GM11168 (cell line): ENCODE measurements around the gene STK4.

ENCODE experiments used
- in situ Hi-C: fragments of 300-500 bp; cut with MboI; formaldehyde crosslinking; loops from one replicate; pipeline ENCODE4 v1.12.0; 2022; ENCODE audit warnings: low sequenced_read_pairs; ENCODE audit not compliant: unreplicated experiment

STK4 gene

GRCh38 chr20:44966030-44966961 lies at the start of gene STK4:
Gene STK4, plus strand, starts transcription at chr20:44966512. Its CDS starts 57 bp downstream, at chr20:44966569.
- in situ Hi-C loops, result no loop called here

- in situ Hi-C loops, result no loop called here
Measured at GRCh38 chr20:44916586-44916985, 49.7 kb upstream of the STK4 start.

DNA sequence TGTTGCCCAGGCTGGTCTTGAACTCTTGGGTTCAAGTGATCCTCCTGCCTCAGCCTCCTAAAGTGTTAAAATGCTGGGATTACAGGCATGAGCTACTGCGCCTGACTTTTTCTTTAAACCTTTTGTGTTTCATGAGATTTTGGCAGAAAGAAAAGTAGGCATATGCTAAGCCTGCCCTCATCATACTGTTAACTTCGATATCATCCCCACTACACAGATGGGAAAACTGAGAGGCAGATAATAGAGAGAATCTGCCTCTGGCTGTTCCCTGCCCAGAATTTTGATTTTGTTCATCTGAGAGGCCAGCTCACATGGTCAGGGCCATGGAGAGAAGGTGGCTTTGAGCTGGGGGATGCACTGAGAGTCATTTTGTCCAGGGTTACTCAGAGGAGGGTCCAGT lies 48.9 kb upstream of the STK4 start:
- in situ Hi-C loops, result no loop called here

DNA sequence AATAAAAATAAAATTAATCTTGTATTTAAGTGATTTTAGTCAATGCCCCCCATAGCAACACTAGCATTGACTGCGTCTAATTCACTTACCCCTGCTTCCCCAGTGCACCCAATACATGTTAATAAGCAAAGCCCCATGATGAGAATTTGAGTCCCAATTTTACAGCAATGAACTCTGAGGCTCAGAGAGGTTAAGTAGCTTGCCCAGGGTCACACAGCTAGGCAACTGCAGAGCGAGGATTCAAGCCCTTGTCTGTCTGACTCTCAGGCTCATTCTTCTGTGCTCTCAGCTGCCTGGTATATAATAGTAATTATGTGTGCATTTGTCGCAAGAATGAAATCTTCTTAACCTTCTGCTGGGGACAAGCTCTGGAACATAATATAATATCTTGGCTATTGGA lies 48.0 kb upstream of the STK4 start:
- in situ Hi-C loops, result no loop called here

DNA sequence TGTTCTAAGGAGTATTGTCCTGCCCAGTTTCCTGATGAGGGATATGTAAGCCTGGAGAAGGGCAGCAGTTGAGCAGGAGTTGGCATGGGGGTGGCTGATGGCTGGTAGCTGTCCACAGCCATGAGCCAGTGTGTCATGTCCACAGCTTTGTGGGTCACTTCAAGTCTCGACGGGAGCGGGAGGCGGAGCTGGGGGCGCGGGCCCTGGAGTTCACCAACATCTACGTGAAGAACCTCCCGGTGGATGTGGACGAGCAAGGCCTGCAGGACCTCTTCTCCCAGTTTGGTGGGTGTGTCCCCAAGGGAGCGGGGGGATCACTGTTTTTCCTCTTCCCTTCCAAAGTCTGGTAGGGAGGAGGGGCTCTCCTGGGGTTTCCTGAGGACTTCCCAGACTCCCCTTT lies 47.6 kb upstream of the STK4 start:
- in situ Hi-C loops, result no loop called here

DNA sequence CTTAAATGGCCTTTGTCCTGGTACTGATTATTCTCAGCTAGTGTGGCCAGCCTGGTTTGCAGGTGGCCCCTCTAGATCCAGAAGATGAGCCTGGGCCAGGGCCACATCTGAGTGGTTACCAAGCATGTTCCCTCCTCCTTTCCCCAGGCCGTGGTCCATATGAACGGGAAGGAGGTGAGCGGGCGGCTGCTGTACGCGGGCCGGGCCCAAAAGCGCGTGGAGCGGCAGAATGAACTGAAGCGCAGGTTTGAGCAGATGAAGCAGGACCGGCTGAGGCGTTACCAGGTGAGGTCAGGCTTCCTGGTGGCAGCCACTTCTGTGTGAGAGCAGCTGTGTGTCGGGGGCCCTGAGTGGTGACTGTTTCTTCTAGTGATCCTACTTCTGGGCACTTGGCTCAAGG lies 44.9 kb upstream of the STK4 start:
- in situ Hi-C loops, result no loop called here

DNA sequence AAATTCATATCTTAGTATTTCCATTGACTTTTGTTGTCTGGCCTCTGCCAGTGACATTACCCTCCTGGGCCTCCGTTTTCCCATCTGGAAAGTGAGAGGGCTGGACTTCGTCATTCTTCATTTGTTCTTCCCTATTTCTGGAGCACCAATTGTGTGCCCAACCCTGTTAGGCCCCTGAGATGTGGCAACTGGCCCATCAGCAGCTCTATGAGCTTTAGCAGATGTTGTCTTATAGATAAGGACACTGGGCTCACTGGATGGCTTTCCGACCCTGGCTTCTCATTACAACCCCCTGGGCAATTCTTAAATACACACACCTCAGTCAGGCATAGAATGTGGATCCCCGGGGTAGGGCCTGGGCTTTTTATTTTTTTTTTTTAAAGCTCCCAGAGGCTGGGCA lies 41.8 kb upstream of the STK4 start:
- in situ Hi-C loops, result no loop called here

DNA sequence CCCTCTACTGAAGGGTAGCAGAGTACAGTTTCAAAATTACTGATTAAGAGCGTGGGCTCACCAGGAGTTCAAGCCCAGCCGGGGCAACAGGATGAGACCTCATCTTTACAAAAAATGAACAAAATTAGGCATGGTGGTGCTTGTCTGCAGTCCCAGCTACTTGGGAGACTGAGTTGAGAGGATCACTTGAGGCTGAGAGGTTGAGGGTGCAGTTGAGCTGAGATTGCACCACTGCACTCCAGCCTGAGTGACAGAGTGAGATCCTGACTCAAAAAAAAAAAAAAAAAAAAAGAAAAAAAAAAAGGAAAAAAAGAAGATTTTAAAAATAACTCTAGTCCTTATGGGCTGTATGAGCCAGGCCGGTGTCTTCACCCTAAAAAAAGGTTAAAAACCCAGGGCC lies 37.7 kb upstream of the STK4 start:
- in situ Hi-C loops, result no loop called here

DNA sequence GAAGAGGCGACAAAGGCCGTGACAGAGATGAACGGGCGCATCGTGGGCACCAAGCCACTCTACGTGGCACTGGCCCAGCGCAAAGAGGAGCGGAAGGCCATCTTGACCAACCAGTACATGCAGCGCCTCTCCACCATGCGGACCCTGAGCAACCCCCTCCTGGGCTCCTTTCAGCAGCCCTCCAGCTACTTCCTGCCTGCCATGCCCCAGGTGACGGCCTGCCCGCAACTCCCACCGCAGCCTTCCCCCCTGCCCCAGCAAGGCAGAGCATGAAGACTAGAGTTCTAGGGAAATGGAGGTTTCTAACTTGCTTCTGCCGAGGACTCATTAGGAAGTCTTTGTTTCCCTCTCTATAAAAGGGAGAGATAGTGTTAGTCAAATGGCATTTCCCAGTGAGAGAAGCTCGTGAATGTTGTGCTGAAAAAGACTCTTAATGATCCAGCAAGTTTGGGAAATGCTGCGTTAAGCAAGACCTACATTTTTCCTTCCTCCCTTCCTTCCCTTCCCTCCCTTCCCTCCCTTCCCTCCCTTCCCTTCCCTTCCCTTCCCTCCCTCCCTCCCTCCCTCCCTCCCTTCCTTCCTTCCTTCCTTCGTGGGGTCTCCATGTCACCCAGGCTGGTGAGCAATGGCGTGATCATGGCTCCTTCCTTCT lies 35.7 kb upstream of the STK4 start:
- in situ Hi-C loops, result no loop called here

DNA sequence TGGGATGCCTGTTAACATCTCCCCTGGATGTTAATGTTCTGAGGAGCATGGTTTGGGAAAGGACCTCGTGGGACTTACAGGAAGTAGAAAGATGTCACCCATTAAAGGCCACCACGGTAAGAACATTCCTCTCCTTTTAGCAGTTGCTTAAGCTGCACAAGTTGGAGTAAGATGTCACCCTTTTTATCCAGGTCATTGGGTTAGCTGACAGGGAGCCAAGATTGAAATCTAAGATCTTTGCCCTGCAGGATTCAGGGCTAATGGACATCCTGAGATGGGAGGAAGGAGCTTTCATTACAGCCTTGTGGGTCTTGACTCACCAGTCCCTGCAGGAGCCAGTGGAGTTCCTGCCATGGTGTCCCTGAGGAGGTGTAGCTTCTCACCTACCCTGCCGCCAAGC lies 34.4 kb upstream of the STK4 start:
- in situ Hi-C loops, result no loop called here

DNA sequence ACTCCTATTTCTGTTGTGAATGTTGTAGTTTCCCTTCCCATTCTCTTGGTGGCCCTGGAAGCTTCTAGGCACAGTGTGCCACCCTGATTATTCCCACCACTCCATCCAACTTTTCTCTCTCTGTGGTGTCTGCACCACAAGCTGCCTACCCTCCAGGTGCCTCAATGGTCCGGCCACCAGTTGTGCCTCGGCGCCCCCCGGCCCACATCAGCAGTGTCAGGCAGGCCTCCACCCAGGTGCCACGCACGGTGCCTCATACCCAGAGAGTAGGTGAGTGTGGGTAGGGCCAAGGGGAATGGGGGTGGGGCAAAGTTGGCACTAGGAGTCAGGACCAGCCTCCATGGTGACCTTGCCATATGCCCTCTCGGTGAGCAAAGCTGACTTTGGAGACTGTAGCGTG lies 33.4 kb upstream of the STK4 start:
- in situ Hi-C loops, result no loop called here

- in situ Hi-C loops, result no loop called here
Measured at GRCh38 chr20:44936510-44936909, 29.8 kb upstream of the STK4 start.

DNA sequence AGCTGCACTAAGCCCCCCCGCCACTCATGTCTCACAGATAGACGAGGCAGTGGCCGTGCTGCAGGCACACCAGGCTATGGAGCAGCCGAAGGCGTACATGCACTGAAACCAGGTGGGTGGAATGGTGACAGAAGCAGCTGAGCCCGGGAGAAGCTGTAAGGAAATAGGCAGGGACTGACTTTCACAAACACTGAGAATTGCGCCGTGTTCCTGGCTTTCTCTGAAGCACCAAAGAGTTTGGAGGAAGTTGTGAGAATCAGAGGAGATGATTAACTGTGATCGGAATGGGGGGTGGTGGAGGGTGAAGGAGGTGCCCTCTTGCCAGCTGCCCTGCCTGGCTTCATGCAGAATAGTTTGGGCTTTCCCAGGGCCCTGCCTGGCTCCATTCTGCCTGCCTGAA lies 27.7 kb upstream of the STK4 start:
- in situ Hi-C loops, result no loop called here

GRCh38 chr20:44941120-44941691 lies 25.1 kb upstream of the STK4 start:
- in situ Hi-C loops, result no loop called here

DNA sequence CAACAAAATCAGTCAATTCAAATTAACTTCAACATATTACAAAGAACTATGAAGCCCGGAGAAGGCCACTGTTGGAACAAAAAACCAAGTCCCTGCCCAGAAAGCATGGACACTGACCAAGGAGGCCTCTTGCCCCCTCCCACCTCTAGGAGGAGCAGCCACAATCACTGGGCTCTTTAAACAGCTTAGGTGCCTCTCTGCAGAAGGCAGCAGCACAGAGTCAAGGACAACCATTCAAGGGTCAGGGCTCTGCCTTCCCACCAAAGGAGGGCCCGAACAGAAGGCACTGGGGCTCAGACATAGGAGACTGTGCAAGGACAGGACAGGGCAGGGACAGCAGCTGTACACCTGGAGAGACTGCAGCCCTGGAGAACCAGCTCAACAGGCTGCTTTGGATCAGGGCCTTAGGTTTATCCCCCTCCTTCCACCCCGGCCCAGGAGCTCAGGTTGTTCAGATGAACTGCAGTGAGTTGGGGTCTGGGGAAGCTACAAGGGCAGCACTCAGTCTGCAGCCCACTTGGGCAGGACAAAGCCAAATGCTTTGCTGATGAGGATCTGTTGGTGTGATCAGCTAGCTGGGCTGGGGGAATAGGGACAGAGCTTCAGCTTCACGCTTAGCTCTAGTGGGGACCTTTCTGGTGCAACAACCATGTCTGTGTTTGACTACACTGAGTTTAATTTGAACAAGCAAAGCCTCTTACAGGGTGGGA lies 23.9 kb upstream of the STK4 start:
- in situ Hi-C loops, result no loop called here

DNA sequence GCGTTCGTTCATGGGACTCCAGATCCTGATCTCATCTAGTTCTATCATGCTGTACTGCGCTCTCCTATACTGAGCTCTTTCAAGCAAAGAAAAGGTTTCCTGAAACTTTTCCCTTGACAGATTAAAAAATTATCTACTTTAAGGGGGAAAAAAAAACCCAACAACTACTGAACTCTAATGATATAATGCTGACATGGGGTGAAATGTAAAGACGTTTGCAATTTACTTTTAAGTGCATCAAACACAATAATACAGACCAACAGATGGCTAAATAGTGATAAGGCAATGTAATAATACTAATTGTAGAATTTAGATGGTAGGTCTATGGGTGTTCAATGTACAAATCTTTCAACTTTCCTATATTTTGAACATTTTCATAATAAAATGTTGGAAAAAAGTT lies 22.5 kb upstream of the STK4 start:
- in situ Hi-C loops, result no loop called here

DNA sequence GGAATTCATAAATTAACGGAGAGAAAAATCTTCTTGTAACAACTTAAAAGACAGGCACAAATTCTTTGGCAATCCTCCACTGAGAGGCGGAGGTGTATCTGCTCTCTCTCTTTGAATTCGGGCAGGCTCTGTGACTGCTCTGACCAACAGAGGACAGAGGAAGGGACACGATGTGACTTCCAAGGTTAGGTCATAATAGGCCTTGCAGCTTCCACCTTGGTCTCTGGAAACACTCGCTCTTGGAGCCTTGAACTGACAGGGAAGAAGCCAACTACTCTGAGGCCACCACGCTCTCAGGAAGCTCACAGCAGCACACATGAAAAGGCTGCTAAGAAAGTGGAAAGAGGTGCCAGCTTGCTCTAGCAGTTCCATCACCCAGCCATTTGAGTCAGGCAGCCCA lies 21.1 kb upstream of the STK4 start:
- in situ Hi-C loops, result no loop called here

GRCh38 chr20:44946271-44946852 lies 19.9 kb upstream of the STK4 start:
- in situ Hi-C loops, result no loop called here

GRCh38 chr20:44948107-44948506 lies 18.2 kb upstream of the STK4 start:
- in situ Hi-C loops, result no loop called here

DNA sequence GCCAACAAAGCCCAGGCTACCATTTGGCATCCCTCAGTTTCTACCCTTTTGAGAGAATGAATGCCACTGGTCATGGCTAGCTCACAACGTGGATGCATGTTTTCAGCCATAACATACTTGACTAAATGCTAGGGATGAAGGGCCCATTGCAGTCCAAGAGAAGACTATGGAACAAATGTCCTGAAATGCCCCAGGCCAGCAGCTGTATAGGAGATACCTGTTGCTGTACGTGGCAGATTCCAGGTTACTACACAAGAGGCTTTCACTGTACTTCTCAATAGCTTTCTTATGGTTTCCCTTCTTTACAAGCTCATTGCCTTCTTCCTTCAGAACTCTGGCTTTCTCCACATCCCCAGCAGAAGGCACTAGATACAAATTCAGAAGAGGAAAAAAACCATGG lies 17.8 kb upstream of the STK4 start:
- in situ Hi-C loops, result no loop called here
